ENCODE results near the gene RPL11. TPM values are rescaled to one million over a fixed set of nuclear protein-coding genes. Genes with fewer than 3 reads are reported as not detected.
A peak's percentile ranks its signal among the peaks of the same experiment; 100 is the strongest.

RPL11 gene
- total RNA-seq, 1 donor from 2014 or later, result 948 TPM

- Histone ChIP-seq H3K4me3 (peak within 1 kb of the TSS; percentile 65 to 93), H3K9me3 (no peaks in the 10 kb centered on the region), H3K36me3 (no peaks in the 10 kb centered on the region), H3K27me3 (no peaks in the 10 kb centered on the region), H3K27ac (peak within 1 kb of the TSS; percentile 91), H3K4me1 (peaks cover 29% of the 10 kb centered on the region)
- intact Hi-C loops (cut with DNase I), result no loop called here
- DNase-seq (ENCODE audit: extremely low spot score in 2 of 2), result no peak
- TF ChIP-seq CTCF (IDR thresholded peaks at IDR 0.05) (no peak), POLR2A (IDR thresholded peaks at IDR 0.05) (peak in 1 of 2 donors; percentile 49), POLR2AphosphoS5 (IDR thresholded peaks at IDR 0.05; ENCODE audit: insufficient read depth in 1 of 2, low read depth in 1 of 2) (peak in 1 of 2 donors; percentile 76)
Measured at GRCh38 chr1:23743287-23744152, 51.9 kb downstream of the RPL11 start, which contains the start of gene ELOA. ELOA (plus strand) TSS chr1:23743471; CDS start chr1:23743504, 33 bp downstream.

- no peak for TF ChIP-seq POLR2A (IDR thresholded peaks at IDR 0.05)
- no peak for TF ChIP-seq POLR2AphosphoS5 (IDR thresholded peaks at IDR 0.05; ENCODE audit: insufficient read depth in 1 of 2, low read depth in 1 of 2)
- TF ChIP-seq CTCF (IDR thresholded peaks at IDR 0.05), result no peak
- Histone ChIP-seq H3K4me1 (peaks cover 29% of the 10 kb centered on the region), H3K9me3 (no peaks in the 10 kb centered on the region), H3K27me3 (no peaks in the 10 kb centered on the region), H3K4me3 (no peak overlapping the region), H3K36me3 (peaks cover under 1 to 4% of the 10 kb centered on the region in 2 donors), H3K27ac (no peak overlapping the region)
- DNase-seq (ENCODE audit: extremely low spot score in 2 of 2), result no peak
- intact Hi-C loops (cut with DNase I), result no loop called here
Measured at GRCh38 chr1:23745515-23745914, 53.9 kb downstream of the RPL11 start.

Other genes starting within 250 kb of the RPL11 start
- 79.1 TPM for gene ASAP3, start 207.6 kb upstream of the RPL11 start, total RNA-seq
- 2.9 TPM for gene E2F2, start 160.6 kb upstream of the RPL11 start, total RNA-seq
- gene ID3, start 132.3 kb upstream of the RPL11 start, total RNA-seq, result 358 TPM
- 25.5 TPM for gene ELOA, start 51.7 kb downstream of the RPL11 start, total RNA-seq
- gene PITHD1, start 86.6 kb downstream of the RPL11 start, total RNA-seq, result 63.6 TPM
- gene LYPLA2, start 99.3 kb downstream of the RPL11 start, total RNA-seq, result 56.2 TPM
- gene GALE, start 108.9 kb downstream of the RPL11 start, total RNA-seq, result 12.3 TPM
- gene HMGCL, start 133.6 kb downstream of the RPL11 start, total RNA-seq, result 25.3 TPM
- gene FUCA1, start 176.5 kb downstream of the RPL11 start, total RNA-seq, result 10.6 TPM
- gene CNR2, start 221.6 kb downstream of the RPL11 start, total RNA-seq, result not detected